A673 (cell line): ENCODE data around the gene EIF2B2.

ENCODE experiments used
- EZH2 ChIP-seq: fragments of 200-600 bp; sonication (generic); IDR thresholded peaks from 2 replicates; pipeline ENCODE4 v1.6.1; 2017; ENCODE audit warnings: borderline replicate concordance, low read depth, mild to moderate bottlenecking, mixed read lengths, antibody characterized with exemption, low read length; ENCODE audit not compliant: poor library complexity, severe bottlenecking
- TF ChIP-seq, protein P1 (sequence below): fragments of 300-800, 200-600 bp; sonication (generic); conservative IDR thresholded peaks from 2 replicates; pipeline ENCODE4 v1.5.1; 2017; ENCODE audit warnings: low read depth, mild to moderate bottlenecking, antibody characterized with exemption, low read length, moderate library complexity, mixed read lengths

DNA sequence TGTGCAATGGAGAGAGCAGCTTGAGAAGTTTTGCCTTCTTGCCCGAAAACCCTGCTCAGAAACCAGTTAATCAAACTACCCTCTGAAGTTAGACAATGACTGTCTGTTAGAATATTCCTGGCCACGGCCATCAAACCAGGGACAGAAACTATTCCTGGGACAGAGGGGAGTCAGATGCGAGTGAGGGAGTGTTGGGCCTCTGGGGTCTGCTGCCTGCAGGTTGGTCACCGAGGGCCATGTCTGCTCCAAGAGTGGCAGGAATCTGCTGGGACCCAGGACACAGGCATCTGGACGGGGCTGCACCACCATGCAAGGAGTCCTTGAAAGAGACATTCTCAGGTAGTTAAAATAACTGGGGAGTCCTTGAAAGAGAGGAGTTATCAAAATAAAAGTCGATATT lies 16.9 kb upstream of the EIF2B2 start:
- TF ChIP-seq, protein P1, sequence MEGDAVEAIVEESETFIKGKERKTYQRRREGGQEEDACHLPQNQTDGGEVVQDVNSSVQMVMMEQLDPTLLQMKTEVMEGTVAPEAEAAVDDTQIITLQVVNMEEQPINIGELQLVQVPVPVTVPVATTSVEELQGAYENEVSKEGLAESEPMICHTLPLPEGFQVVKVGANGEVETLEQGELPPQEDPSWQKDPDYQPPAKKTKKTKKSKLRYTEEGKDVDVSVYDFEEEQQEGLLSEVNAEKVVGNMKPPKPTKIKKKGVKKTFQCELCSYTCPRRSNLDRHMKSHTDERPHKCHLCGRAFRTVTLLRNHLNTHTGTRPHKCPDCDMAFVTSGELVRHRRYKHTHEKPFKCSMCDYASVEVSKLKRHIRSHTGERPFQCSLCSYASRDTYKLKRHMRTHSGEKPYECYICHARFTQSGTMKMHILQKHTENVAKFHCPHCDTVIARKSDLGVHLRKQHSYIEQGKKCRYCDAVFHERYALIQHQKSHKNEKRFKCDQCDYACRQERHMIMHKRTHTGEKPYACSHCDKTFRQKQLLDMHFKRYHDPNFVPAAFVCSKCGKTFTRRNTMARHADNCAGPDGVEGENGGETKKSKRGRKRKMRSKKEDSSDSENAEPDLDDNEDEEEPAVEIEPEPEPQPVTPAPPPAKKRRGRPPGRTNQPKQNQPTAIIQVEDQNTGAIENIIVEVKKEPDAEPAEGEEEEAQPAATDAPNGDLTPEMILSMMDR: no peak
- no peak for TF ChIP-seq EZH2
